ENCODE measurements around the gene GATAD2A. TPM values are rescaled to one million over a fixed set of nuclear protein-coding genes. Genes with fewer than 3 reads are reported as not detected.
A peak's percentile ranks its signal among the peaks of the same experiment; 100 is the strongest.

Gene GATAD2A
- total and polyA plus RNA-seq, 2 of the 8 experiments (the other 6 are each of a cell fraction or from before 2014, with no cell fraction given) = 38.4 to 205 TPM

GRCh38 chr19:19421299-19421696 is 15.8 kb downstream of the GATAD2A start:
- Histone ChIP-seq H3K14ac (ENCODE audit: insufficient read length) (no peak overlapping the region), H4K5ac (ENCODE audit: insufficient read length, low read depth, low read length) (no peak overlapping the region), H2BK120ac (replicated peaks; ENCODE audit: low read depth, low read length) (no peak overlapping the region)

More at GRCh38 chr19:19421299-19421696, 15.8 kb downstream of the GATAD2A start:
- Histone ChIP-seq H2AFZ (ENCODE audit: low read length) (no peak overlapping the region), H3K36me3 (ENCODE audit: control insufficient read depth in 2 of 4, insufficient read depth in 4 of 4, low read length in 3 of 4) (no peaks in the 10 kb centered on the region), H2BK15ac (ENCODE audit: low read length) (no peak overlapping the region), H4K91ac (replicated peaks; ENCODE audit: insufficient read length, low read length) (no peak overlapping the region), H3K4ac (replicated peaks; ENCODE audit: insufficient read length, low read depth, low read length) (no peak overlapping the region), H3K79me2 (ENCODE audit: control insufficient read depth in 1 of 2, insufficient read depth in 2 of 2, low read length in 2 of 2) (peaks cover 65 to 99% of the 10 kb centered on the region in 2 experiments), H2BK20ac (ENCODE audit: low read length) (no peak overlapping the region), H3K56ac (replicated peaks; ENCODE audit: insufficient read length, low read depth, low read length) (no peak overlapping the region), H3K4me1 (replicated peaks in 1 of 4; ENCODE audit: control insufficient read depth in 3 of 4, insufficient read depth in 4 of 4, low read length in 3 of 4) (peaks cover 0 to 5% (median 2%) of the 10 kb centered on the region in 4 experiments; a peak in 5 of 7 replicates), H2BK5ac (ENCODE audit: low read depth, low read length) (peak overlapping the region; percentile 12; the same call in 1 of the 2 replicates), H3K4me3 (ENCODE audit: extremely low read depth in 1 of 4, insufficient read depth in 2 of 4, low read depth in 3 of 4, low read length in 4 of 4) (no peak overlapping the region), H4K8ac (ENCODE audit: extremely low read depth, insufficient read depth, low read length) (peak overlapping the region; percentile 65; the same call in 1 of the 2 replicates), H3K23ac (ENCODE audit: insufficient read length) (no peak overlapping the region), H3K9me3 (ENCODE audit: insufficient read depth in 2 of 2, low read depth in 1 of 2, low read length in 1 of 2) (no peaks in the 10 kb centered on the region), H2BK12ac (ENCODE audit: low read depth, low read length) (no peak overlapping the region), H3K23me2 (ENCODE audit: low read depth, low read length) (no peaks in the 10 kb centered on the region), H3K9ac (replicated peaks in 1 of 4; ENCODE audit: extremely low read depth in 1 of 4, low read depth in 3 of 4, low read length in 3 of 4) (no peak overlapping the region), H3K27me3 (replicated peaks in 1 of 4; ENCODE audit: control insufficient read depth in 3 of 4, extremely low read depth in 1 of 4, insufficient read depth in 3 of 4, low read length in 3 of 4) (no peaks in the 10 kb centered on the region), H4K20me1 (replicated peaks in 1 of 2; ENCODE audit: control insufficient read depth in 1 of 2, insufficient read depth in 2 of 2, low read length in 2 of 2) (peaks cover 53 to 62% of the 10 kb centered on the region in 2 experiments), H3K18ac (ENCODE audit: extremely low read depth, low read length) (no peak overlapping the region), H2AK5ac (ENCODE audit: low read depth, low read length) (no peak overlapping the region), H3K79me1 (ENCODE audit: low read depth, low read length) (peaks cover 27% of the 10 kb centered on the region), H3K4me2 (ENCODE audit: insufficient read depth in 1 of 2, low read depth in 2 of 2, low read length in 2 of 2) (no peak overlapping the region), H3K27ac (ENCODE audit: low read depth, low read length) (no peak overlapping the region)
- TF ChIP-seq TAF1 (IDR thresholded peaks at IDR 0.05; ENCODE audit: low read depth, low read length) (no peak), EP300 (IDR thresholded peaks at IDR 0.05; ENCODE audit: borderline replicate concordance in 1 of 2, low read depth in 2 of 2, low read length in 2 of 2) (no peak), POU5F1 (IDR thresholded peaks at IDR 0.05; ENCODE audit: low read depth, low read length) (no peak), TBP (IDR thresholded peaks at IDR 0.05; ENCODE audit: low read depth, low read length) (no peak), SIRT6 (IDR thresholded peaks at IDR 0.05; ENCODE audit: low read length) (no peak), KDM4A (IDR thresholded peaks at IDR 0.05; ENCODE audit: low read depth, low read length, severe bottlenecking) (no peak), SIX5 (IDR thresholded peaks at IDR 0.05; ENCODE audit: low read depth, low read length) (no peak), BRCA1 (IDR thresholded peaks at IDR 0.05; ENCODE audit: low read depth, low read length) (no peak)
- TF ChIP-seq, protein P1, sequence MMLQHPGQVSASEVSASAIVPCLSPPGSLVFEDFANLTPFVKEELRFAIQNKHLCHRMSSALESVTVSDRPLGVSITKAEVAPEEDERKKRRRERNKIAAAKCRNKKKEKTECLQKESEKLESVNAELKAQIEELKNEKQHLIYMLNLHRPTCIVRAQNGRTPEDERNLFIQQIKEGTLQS (IDR thresholded peaks at IDR 0.05; ENCODE audit: insufficient read depth, low read depth, low read length) = no peak
- TF ChIP-seq, protein P2, sequence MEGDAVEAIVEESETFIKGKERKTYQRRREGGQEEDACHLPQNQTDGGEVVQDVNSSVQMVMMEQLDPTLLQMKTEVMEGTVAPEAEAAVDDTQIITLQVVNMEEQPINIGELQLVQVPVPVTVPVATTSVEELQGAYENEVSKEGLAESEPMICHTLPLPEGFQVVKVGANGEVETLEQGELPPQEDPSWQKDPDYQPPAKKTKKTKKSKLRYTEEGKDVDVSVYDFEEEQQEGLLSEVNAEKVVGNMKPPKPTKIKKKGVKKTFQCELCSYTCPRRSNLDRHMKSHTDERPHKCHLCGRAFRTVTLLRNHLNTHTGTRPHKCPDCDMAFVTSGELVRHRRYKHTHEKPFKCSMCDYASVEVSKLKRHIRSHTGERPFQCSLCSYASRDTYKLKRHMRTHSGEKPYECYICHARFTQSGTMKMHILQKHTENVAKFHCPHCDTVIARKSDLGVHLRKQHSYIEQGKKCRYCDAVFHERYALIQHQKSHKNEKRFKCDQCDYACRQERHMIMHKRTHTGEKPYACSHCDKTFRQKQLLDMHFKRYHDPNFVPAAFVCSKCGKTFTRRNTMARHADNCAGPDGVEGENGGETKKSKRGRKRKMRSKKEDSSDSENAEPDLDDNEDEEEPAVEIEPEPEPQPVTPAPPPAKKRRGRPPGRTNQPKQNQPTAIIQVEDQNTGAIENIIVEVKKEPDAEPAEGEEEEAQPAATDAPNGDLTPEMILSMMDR (IDR thresholded peaks at IDR 0.05; ENCODE audit: control extremely low read depth in 1 of 3, insufficient read depth in 1 of 3, low read depth in 1 of 3, low read length in 3 of 3) = no peak
- ChIA-PET POLR2A (ENCODE audit: partially characterized antibody) (no interaction called here), CTCF (ENCODE audit: partially characterized antibody) (no interaction called here)
- WGBS, 2 experiments (ENCODE audit: extremely low coverage in 1 of 2, insufficient coverage in 1 of 2, insufficient read length in 1 of 2, insufficient replicate concordance in 2 of 2, low coverage in 1 of 2, low lambda C conversion rate in 2 of 2, missing lambda C conversion rate in 1 of 2) = 85% methylated on average over 9 of the region's 9 CpGs; no CpG with 5 or more reads in 1 of the 2 experiments
- no peak for DNase-seq (ENCODE audit: low read depth in 1 of 2, low spot score in 2 of 2)
- FAIRE-seq = no peak

Data from H1 (cell line).